ENCODE data around the gene HS2ST1. TPM values are rescaled to one million over a fixed set of nuclear protein-coding genes. Genes with fewer than 3 reads are reported as not detected.

Gene HS2ST1
- total and polyA plus RNA-seq, 2 experiments from 2014 or later: 6.7 to 17.1 TPM

GRCh38 chr1:87126886-87127505, 212.6 kb downstream of the HS2ST1 start (continued):
- TF ChIP-seq ZNF462 (CRISPR knock-in tag; IDR thresholded peaks at IDR 0.05) (no peak), ZNF331 (CRISPR knock-in tag; IDR thresholded peaks at IDR 0.05; ENCODE audit: low read depth) (no peak), STAT1 (IDR thresholded peaks at IDR 0.05; ENCODE audit: unreplicated experiment) (no peak), CTCF (conservative IDR thresholded peaks at IDR 0.05; ENCODE audit: low read depth in 2 of 2) (no peak)

- Mint-ChIP-seq H3K4me3 (no peak overlapping the region), H3K27ac (no peak overlapping the region), H3K4me1 (0 out of 3 replicates have a peak, but pooled peaks cover 1% of the 10 kb centered on the region), H3K9me3 (no peaks in the 10 kb centered on the region), H3K36me3 (ENCODE audit: low read depth) (no peaks in the 10 kb centered on the region), H3K27me3 (ENCODE audit: insufficient read depth, low read depth, poor library complexity) (peaks cover 6% of the 10 kb centered on the region)
- Histone ChIP-seq H3K9me2 (ENCODE audit: insufficient read depth) (no peaks in the 10 kb centered on the region), H3K27ac (ENCODE audit: low read depth) (no peak overlapping the region), H3K36me3 (ENCODE audit: insufficient read depth) (no peaks in the 10 kb centered on the region), H3K4me1 (ENCODE audit: insufficient read depth) (peaks cover 1% of the 10 kb centered on the region; the same call in 1 of the 2 replicates), H3K79me2 (replicated peaks; ENCODE audit: insufficient read depth) (no peaks in the 10 kb centered on the region), H3K4me3 (no peak overlapping the region), H4K20me1 (replicated peaks; ENCODE audit: insufficient read depth) (no peaks in the 10 kb centered on the region), H3K4me2 (no peak overlapping the region), H2AFZ (no peak overlapping the region), H3K27me3 (ENCODE audit: insufficient read depth) (peaks cover 8% of the 10 kb centered on the region), H3F3A (replicated peaks; ENCODE audit: low read depth) (no peaks in the 10 kb centered on the region)
- ATAC-seq (no peak), DNase-seq (ENCODE audit: low spot score) (no peak)
- TF ChIP-seq CREB1 (CRISPR knock-in tag; IDR thresholded peaks at IDR 0.05; ENCODE audit: low read depth) (no peak), ETS1 (IDR thresholded peaks at IDR 0.05) (no peak), NANOG (IDR thresholded peaks at IDR 0.05; ENCODE audit: borderline replicate concordance) (no peak)
These were observed 213.1 kb downstream of the HS2ST1 start for GRCh38 chr1:87127581-87127980.
